Measurements from ENCODE around the gene TCEAL5.
"Not testable (repeated sequence)": the region's sequence is repeated elsewhere in the genome, so short reads cannot be mapped to it uniquely, and the experiment has no call there.

Gene TCEAL5

DNA sequence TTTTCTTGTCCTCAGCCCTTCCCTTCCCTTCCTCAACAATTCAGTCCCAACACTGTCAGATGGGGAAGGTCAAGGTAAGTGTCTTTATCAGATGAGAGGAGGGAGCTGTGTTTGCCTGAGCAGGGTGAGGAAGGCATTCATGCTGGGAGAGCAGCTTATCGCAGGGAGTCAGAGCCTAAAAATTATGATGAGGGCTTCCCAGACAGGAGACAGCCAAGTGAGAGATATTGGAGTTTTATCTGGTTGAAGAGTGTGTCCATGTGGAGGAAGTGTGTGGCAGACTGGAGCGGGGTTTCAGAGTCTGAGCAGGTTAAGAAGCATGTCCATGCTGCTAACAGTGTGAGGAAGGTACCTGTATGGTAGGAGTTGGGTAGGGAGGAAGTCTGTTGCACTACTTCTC is 43.3 kb downstream of the TCEAL5 start:
- DNase-seq, result no peak

DNA sequence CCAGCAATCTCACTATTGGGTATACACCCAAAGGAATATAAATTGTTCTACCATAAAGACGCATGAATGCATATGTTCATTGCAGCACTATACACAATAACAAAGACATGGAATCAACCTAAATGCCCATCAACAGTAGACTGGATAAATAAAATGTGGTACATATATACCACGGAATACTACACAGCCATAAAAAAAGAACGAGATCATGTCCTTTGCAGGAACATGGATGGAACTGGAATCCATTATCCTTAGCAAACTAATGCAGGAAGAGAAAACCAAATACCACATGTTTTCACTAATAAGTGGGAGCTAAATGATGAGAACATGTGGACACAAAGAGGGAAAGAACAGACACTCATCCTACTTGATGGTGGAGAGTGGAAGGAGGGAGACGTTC is 50.6 kb downstream of the TCEAL5 start:
- not testable (repeated sequence) for DNase-seq

All from CD4-positive, alpha-beta T cell treated with Interleukin-12 subunit alpha and Interleukin-12 subunit beta, for 1 hour (primary cell).